Activated CD4-positive, alpha-beta T cell treated with anti-CD3 and anti-CD28 coated beads, Interleukin-2, amount 50 U/mL, for 48 hours (primary cell): ENCODE results near the gene TMC5.
A peak's percentile ranks its signal among the peaks of the same experiment; 100 is the strongest.
"Not testable (repeated sequence)": the region's sequence is repeated elsewhere in the genome, so short reads cannot be mapped to it uniquely, and the experiment has no call there.

Experiments
- DNase-seq, 2 experiments: peaks; one replicate each; pipeline ENCODE4 v3.0.0-alpha.2; 2020

The TMC5 gene

GRCh38 chr16:19410435-19411171 lies 7.1 kb upstream of the TMC5 start:
- peak; percentile 4 to 6 for DNase-seq

DNA sequence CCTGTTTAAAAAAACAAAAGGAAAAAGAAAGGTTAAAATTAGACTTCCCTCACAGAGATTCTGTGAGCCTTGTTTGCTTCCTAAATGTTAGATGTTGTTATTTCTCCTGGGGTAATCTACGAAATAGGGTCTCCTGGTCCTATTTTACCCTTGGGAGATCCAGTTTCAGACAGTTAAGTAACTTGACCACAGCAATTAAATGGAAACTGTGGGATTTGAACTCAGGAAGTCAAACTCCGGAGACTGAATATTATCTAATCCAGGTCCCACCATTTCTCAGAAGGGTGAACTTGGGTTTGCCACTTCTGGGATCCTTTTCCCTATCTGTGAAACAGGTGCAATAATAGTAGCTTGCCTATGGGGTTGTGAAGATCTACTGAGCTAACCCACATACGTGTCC lies 6.4 kb upstream of the TMC5 start:
- DNase-seq, result no peak

GRCh38 chr16:19412055-19412454 lies 5.6 kb upstream of the TMC5 start:
- DNase-seq, result not testable (repeated sequence)

DNA sequence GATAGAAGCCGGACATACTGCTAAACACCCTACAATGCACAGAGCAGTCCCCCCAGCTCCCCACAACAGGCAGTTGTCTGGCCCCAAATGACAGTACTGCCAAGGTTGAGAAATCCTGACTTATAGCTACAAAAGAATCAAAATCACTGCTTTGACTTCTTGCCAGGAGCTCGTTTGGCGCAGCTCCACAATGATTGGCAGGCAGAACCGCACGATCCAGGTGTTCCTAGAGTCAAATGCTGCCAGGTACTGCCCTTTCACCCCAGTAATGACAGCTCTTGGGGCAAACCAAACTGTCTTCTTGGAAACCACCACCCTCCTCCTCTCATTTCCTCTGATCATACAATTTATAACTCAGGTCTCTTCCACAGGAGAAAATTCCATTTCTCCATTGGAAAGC lies 2.2 kb upstream of the TMC5 start:
- DNase-seq, result no peak

DNA sequence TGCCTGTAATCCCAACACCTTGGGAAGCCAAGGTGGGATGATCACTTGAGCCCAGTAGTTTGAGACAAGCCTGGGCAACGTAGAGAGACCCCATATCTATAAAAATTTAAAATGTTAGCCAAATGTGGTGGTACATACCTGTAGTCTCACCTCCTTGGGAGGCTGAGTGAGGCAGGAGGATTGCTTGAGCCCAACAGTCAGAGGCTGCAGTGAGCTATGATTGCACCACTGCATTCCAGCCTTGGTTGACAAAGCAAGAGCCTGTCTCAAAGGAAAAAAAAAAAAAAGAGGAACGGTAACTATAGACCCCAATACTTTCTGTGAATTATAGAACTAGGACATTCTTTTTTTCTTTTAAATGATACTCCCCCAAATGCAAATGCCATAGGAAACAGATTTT lies 1.8 kb upstream of the TMC5 start:
- no peak for DNase-seq

DNA sequence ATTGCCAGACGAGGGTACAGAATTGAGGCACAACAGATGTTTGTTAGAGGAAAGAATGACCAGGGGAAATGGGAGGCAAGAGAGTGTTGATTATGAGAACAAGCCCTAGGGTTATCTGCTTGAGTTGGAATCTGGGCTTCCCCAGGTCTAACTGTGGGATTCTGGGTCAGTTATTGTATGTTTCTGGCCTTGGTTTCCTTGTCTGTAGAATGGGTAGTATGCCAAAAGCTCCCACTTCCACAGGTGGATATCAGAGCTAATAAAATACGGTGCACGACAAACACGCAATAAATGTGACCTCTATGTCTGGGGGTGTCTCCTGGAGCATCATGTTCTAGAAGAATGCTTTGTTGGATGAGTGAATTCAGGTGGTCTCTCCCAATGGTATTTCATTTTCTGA lies 517 bp downstream of the TMC5 start:
- DNase-seq, result no peak

GRCh38 chr16:19419698-19420075 lies 2.0 kb downstream of the TMC5 start:
- DNase-seq, result no peak

DNA sequence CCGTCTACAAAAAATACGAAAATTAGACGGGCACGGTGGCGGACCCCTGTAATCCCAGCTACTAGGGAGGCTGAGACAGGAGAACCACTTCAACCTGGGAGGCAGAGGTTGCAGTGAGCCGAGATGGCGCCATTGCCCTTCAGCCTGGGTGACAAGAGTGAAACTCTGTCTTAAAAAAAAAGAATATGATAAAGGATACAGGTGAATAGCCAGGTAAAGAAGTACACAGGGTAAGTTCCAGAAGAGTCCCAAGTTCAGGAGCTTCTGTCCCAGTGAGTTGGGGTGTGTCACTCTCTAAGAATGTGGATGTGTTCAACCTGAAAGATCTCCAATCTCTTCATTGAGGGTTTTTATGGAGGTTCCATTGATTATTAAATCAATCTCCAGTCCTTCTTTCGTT lies 6.8 kb downstream of the TMC5 start:
- no peak for DNase-seq

DNA sequence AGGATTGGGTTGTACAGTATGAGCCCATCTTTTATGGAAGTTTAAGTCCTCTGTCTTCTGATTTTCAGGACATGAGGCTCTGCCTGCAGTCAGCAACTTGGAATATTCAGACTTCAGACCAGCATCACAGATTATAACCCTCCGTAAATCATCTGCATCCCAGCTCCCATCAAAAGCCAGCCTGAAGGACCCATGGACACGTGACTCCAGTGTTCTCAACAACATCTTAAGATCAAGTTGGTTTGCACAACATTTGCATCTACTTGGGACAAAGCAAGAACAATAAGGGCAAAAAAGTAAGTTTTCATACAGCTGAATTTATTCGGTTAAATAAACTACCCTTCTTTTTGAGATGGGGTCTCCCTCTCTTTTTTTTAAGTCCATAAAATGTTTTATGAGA lies 12.7 kb downstream of the TMC5 start:
- no peak for DNase-seq

GRCh38 chr16:19431636-19432340 lies 14.1 kb downstream of the TMC5 start:
- DNase-seq, result no peak

DNA sequence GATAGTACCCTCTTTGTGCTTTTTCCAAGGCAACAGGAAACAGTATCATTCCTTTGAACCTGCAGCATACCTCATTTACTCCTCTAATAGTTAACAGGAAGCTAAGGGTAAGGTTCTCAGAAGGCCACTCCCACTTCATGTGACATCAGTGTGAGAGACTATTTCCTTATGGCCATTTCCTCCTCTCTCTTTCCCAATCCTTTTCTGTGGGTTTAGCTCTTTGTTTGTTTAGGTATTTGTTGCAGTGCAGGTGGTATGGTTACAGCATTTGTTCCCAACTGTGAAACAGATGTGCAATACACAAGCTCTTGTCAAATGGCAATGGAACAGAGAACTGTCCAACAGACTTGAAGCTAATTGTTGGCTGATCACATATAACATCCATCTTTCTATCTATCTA lies 14.7 kb downstream of the TMC5 start:
- no peak for DNase-seq

DNA sequence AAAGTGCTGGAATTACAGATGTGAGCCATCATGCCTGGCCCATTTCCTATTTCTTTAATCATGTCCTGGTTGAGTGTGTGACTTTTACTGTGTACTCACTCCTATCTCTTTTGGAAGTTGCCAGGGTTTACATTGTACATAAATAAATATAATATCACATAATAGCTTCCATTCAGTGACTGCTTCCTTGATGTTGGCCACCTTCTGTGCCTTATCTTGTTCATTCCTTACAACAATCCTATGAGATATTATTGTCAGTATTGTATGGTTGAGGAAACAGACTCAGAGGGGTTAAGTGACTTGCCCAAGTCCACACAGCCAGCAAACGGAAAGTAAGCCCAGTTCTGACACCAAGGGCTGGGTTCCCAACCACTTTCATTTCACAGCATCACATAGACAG lies 16.9 kb downstream of the TMC5 start:
- DNase-seq, result no peak

DNA sequence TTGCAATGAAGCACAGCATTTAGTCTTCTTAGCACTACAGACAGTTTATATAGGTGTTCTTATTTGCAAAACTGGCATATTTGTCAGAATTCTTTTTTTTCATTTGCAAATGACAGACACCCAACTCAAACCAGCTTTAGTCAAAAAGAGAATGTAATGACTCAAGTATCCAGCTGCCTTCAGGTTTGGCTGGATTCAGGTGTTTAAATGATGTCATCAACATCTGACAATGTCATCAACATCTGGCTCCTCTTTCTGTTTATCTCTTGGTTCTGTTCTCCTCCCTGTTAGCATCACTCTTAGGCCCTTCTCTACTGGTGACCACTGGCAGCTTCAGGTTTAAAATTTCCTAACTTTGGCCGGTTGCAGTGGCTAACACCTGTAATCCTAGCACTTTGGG lies 18.9 kb downstream of the TMC5 start:
- DNase-seq, result no peak

DNA sequence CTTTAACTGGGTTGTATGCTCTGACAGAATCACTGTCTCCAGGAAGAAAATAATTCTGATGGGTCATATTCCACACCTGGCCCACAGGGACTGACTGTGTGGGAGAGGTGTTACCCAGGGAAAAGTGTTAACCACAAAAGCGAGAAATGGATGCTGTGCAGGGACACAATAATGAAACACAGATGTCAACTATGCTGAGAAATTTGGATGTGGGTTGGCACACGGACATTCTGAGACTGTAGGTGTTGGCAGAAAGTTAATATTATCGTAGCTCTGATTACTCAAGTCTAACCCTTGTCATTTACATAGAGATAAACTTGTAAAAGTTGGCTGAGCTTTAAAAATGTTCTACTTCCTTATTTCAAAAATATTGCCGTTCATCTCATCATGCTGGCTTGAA lies 19.6 kb downstream of the TMC5 start:
- DNase-seq, result no peak

DNA sequence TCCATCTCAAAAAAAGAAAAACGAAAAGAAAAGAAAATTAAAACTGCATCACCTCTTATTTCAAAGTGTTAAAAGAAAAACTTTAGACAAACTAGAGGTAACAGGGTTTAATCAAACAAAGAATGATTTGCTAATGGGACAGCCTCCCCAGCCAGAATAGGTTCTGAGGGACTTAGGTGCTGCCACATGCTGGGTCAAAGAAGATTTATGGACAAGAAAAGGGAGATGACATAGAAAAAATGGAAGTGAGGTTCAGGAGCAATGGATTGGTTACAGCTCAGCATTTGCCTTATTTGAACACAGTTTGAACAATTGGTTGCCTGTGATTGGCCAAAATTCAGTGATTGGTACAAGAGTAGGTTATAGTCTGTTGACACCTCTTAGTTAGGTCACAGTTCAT lies 21.1 kb downstream of the TMC5 start:
- DNase-seq, result no peak

DNA sequence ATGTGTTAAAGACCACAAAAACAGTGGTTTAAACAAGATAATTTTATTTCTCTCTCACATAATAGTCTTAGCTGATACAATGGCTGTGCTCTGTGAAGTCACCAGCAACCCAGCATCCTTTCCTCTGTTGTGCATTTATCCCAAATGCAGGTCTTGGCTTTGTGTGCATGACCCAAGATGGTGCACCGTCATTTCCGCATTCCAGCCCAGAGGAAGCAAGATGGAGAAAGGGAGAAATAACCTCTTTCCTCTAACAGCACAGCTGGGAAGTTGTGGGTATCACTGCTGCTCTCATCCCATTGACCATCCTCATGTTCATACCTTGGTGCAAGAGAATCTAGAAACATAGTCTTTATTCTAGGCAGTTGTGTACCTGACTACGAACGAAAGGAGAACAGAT lies 21.8 kb downstream of the TMC5 start:
- DNase-seq, result no peak

GRCh38 chr16:19443659-19444058 lies 26.0 kb downstream of the TMC5 start:
- DNase-seq, result no peak

- no peak for DNase-seq
Observed at GRCh38 chr16:19446300-19446846, 28.7 kb downstream of the TMC5 start.

DNA sequence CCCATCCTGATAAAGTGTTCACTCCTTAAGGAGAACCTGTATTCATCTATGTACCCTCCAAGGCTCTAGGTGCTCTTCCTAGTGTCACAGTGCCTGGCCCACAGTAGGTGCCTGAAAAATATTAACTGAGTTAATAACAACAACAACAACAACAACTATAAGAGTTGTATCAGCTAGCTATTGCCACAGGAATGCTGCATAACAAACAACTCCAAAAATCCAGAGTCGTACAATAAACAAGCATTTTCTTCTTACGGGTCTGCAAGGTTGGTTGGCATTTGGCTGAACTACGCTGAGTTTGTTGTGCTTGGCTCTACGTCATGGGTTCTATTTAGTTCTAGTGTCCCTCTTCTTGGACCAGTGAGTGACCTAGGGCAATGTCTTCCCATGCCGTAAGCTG lies 29.2 kb downstream of the TMC5 start:
- no peak for DNase-seq

GRCh38 chr16:19450186-19450585 lies 32.5 kb downstream of the TMC5 start:
- DNase-seq, result no peak

DNA sequence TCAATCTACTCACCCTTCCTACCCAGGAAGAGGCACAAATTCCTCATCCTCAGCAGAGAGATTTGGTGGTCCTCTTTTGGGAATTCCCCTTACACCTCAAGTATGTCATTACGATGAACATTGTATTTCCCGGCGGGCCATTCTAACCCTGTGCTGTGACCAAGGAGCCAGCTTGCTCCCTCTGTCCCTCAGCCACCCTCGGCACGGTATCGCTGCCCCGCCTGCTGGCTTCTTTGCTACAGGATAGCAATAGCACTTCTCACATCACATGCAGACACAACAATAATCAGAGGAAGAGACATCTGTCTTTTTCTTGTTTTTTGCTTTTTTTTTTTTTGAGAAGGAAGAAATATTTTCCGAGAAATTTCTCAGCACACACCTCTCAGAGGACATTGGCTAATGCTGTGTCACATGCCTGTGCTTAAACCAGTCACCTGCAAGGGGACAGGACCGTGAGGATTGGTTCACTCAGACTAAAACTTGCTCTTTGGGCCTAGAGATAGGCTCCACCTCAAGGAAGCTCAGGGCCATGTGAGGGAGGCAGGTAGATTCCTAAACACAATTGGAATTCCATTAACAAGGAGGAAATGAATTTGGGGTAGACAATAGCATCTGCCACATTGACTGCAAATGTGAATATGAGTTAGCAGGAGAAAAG lies 41.2 kb downstream of the TMC5 start:
- DNase-seq, result no peak

GRCh38 chr16:19460397-19460796 lies 42.7 kb downstream of the TMC5 start:
- no peak for DNase-seq

GRCh38 chr16:19463468-19464315 lies 46.0 kb downstream of the TMC5 start:
- no peak for DNase-seq
